A204.1 (cell line): ENCODE results near the gene KCNMB4.
"Not testable (repeated sequence)": the region's sequence is repeated elsewhere in the genome, so short reads cannot be mapped to it uniquely, and the experiment has no call there.

ENCODE experiments used
- FAIRE-seq: peaks from 2 replicates; lab custom pipeline; 2012; peaks lifted over from hg19 to GRCh38; lab: Jason Lieb, UNC

KCNMB4 gene

GRCh38 chr12:70372881-70373280 lies 6.8 kb downstream of the KCNMB4 start:
- no peak for FAIRE-seq

GRCh38 chr12:70379846-70380245 lies 13.8 kb downstream of the KCNMB4 start:
- FAIRE-seq, result no peak

GRCh38 chr12:70383484-70383883 lies 17.4 kb downstream of the KCNMB4 start:
- FAIRE-seq, result no peak

GRCh38 chr12:70383886-70384285 lies 17.8 kb downstream of the KCNMB4 start:
- FAIRE-seq, result no peak

GRCh38 chr12:70386771-70387170 lies 20.7 kb downstream of the KCNMB4 start:
- FAIRE-seq, result no peak

GRCh38 chr12:70389678-70390077 lies 23.6 kb downstream of the KCNMB4 start:
- no peak for FAIRE-seq

- not testable (repeated sequence) for FAIRE-seq
Observed at GRCh38 chr12:70392631-70393030, 26.5 kb downstream of the KCNMB4 start.

- FAIRE-seq, result no peak
Observed at GRCh38 chr12:70393787-70394499, 27.9 kb downstream of the KCNMB4 start.

GRCh38 chr12:70398002-70398401 lies 31.9 kb downstream of the KCNMB4 start:
- no peak for FAIRE-seq

- no peak for FAIRE-seq
Observed at GRCh38 chr12:70398862-70399261, 32.8 kb downstream of the KCNMB4 start.

GRCh38 chr12:70399311-70399710 lies 33.2 kb downstream of the KCNMB4 start:
- FAIRE-seq, result no peak

GRCh38 chr12:70400124-70400523 lies 34.0 kb downstream of the KCNMB4 start:
- no peak for FAIRE-seq

- FAIRE-seq, result no peak
Observed at GRCh38 chr12:70402597-70402996, 36.5 kb downstream of the KCNMB4 start.

GRCh38 chr12:70403826-70404225 lies 37.7 kb downstream of the KCNMB4 start:
- FAIRE-seq, result no peak

- no peak for FAIRE-seq
Observed at GRCh38 chr12:70408004-70408790, 42.1 kb downstream of the KCNMB4 start.

GRCh38 chr12:70415987-70416386 lies 49.9 kb downstream of the KCNMB4 start:
- no peak for FAIRE-seq

GRCh38 chr12:70417121-70417520 lies 51.0 kb downstream of the KCNMB4 start:
- FAIRE-seq, result no peak

GRCh38 chr12:70418101-70418500 lies 52.0 kb downstream of the KCNMB4 start:
- FAIRE-seq, result no peak

- no peak for FAIRE-seq
Observed at GRCh38 chr12:70422631-70423030, 56.5 kb downstream of the KCNMB4 start.

GRCh38 chr12:70426620-70427019 lies 60.5 kb downstream of the KCNMB4 start:
- no peak for FAIRE-seq

- FAIRE-seq, result no peak
Observed at GRCh38 chr12:70427611-70428010, 61.5 kb downstream of the KCNMB4 start.

GRCh38 chr12:70430400-70430799 lies 64.3 kb downstream of the KCNMB4 start:
- no peak for FAIRE-seq

GRCh38 chr12:70436836-70437235 lies 70.7 kb downstream of the KCNMB4 start:
- FAIRE-seq, result no peak
